GM23248 (cell line): ENCODE measurements around the gene DARS1. TPM values are rescaled to one million over a fixed set of nuclear protein-coding genes. Genes with fewer than 3 reads are reported as not detected.

ENCODE experiments used
- DNase-seq: peaks from one replicate; pipeline ENCODE4 v3.0.0-alpha.2; 2015
- H2AFZ ChIP-seq: fragments of 200-600 bp; sonication (generic); 2 replicates; pipeline ENCODE4 v1.6.1; 2016; ENCODE audit warnings: antibody characterized with exemption
- H3F3A ChIP-seq: fragments of 200-600 bp; sonication (generic); 2 replicates; pipeline ENCODE4 v1.6.1; 2016; ENCODE audit warnings: mild to moderate bottlenecking, antibody characterized with exemption, mixed run types; ENCODE audit not compliant: insufficient read depth
- H3K27ac ChIP-seq: fragments of 200-600 bp; sonication (generic); 2 replicates; pipeline ENCODE4 v1.5.1; 2016; ENCODE audit warnings: mild to moderate bottlenecking
- H3K27me3 ChIP-seq: fragments of 200-600 bp; sonication (generic); replicated peaks from 2 replicates; pipeline ENCODE4 v1.6.1; 2016; ENCODE audit warnings: mild to moderate bottlenecking; ENCODE audit not compliant: insufficient read depth
- H3K36me3 ChIP-seq: fragments of 200-600 bp; sonication (generic); 2 replicates; pipeline ENCODE4 v1.6.1; 2016; ENCODE audit warnings: low read depth, mild to moderate bottlenecking
- H3K4me1 ChIP-seq: fragments of 200-600 bp; sonication (generic); 2 replicates; pipeline ENCODE4 v1.6.1; 2016; ENCODE audit warnings: mild to moderate bottlenecking; ENCODE audit not compliant: insufficient read depth
- H3K4me2 ChIP-seq: fragments of 200-600 bp; sonication (generic); one replicate; pipeline ENCODE4 v1.6.1; 2016; ENCODE audit warnings: mild to moderate bottlenecking; ENCODE audit not compliant: unreplicated experiment
- H3K4me3 ChIP-seq: fragments of 200-600 bp; sonication (generic); 2 replicates; pipeline ENCODE4 v1.5.1; 2016; ENCODE audit warnings: mild to moderate bottlenecking
- H3K79me2 ChIP-seq: fragments of 200-600 bp; sonication (generic); 2 replicates; pipeline ENCODE4 v1.6.1; 2016; ENCODE audit warnings: mild to moderate bottlenecking; ENCODE audit not compliant: insufficient read depth
- H3K9ac ChIP-seq: fragments of 200-600 bp; sonication (generic); 2 replicates; pipeline ENCODE4 v1.6.1; 2016; ENCODE audit warnings: mild to moderate bottlenecking
- H3K9me2 ChIP-seq: fragments of 200-600 bp; sonication (generic); 2 replicates; pipeline ENCODE4 v1.6.1; 2016; ENCODE audit warnings: mixed run types, mild to moderate bottlenecking, moderate library complexity; ENCODE audit not compliant: insufficient read depth
- H3K9me3 ChIP-seq: fragments of 200-600 bp; sonication (generic); one replicate; pipeline ENCODE4 v1.6.1; 2017; ENCODE audit warnings: low read depth
- H4K20me1 ChIP-seq: fragments of 200-600 bp; sonication (generic); 2 replicates; pipeline ENCODE4 v1.6.0; 2016; ENCODE audit not compliant: insufficient read depth
- EZH2 ChIP-seq: fragments of 200-600 bp; sonication (generic); IDR thresholded peaks from 2 replicates; pipeline ENCODE4 v1.6.1; 2018; ENCODE audit warnings: antibody characterized with exemption, mild to moderate bottlenecking; ENCODE audit not compliant: insufficient read depth, poor library complexity, severe bottlenecking
- EZH2phosphoT487 ChIP-seq: fragments of 200-600 bp; sonication (generic); IDR thresholded peaks from 2 replicates; pipeline ENCODE4 v1.6.1; 2018; ENCODE audit warnings: antibody characterized with exemption, moderate library complexity, mild to moderate bottlenecking, low read depth; ENCODE audit not compliant: insufficient read depth
- WGBS, 2 experiments: methylation state at CpG; one replicate each; pipeline ENCODE4 v1.1.6; 2015 to 2017; ENCODE audit warnings: low lambda C conversion rate in 2 of 2, low coverage in 1 of 2; ENCODE audit errors: missing lambda C conversion rate in 2 of 2; 5-methylcytosine and 5-hydroxymethylcytosine counted together
- in situ Hi-C: fragments of 300-500 bp; cut with MboI; formaldehyde crosslinking; loops from 2 replicates; pipeline ENCODE4 v1.15.0; 2020
- polyA plus RNA-seq: library from polyadenylated mRNA; unstranded; fragments of >200 nt; fragmentation: Nextera tagmentation; extraction: Ambion mirVana; gene quantifications from 2 replicates; pipeline ENCODE4 v1.2.1, GENCODE V29; 2016
- total RNA-seq: library from RNA; depleted of rRNA; stranded (reverse); fragments of >200 nt; shearing (Covaris generic); gene quantifications from 2 replicates; pipeline ENCODE4 v1.2.3, GENCODE V29; 2014

DARS1 gene
- total and polyA plus RNA-seq, 2 experiments from 2014 or later, result 109 to 121 TPM

DNA sequence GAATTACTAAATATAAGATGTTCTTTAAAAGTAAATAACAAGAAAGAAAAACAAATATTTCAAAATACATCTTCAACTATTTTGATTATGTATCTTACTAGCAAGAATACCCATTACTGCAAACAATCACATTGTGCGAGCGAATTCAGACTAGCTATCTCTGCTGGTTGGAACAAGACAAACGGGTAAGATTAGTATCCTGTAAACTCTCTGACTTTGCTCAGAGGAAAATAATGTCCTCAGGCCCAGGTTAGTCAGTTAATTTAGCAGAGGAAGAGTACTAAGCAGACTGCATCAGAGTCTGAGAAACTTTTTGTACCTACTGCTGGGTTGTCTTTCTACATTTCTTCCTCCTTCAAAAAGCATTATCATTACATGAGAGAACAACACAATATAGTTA, 58.8 kb downstream of the DARS1 start:
- no peak overlapping the region for H3K9ac ChIP-seq
- 87% methylated on average over 3 of the region's 3 CpGs for WGBS, 2 experiments
- TF ChIP-seq EZH2, result no peak
- no peak for TF ChIP-seq EZH2phosphoT487
- H3K9me2 ChIP-seq, result no peaks in the 10 kb centered on the region
- no peak overlapping the region for H3K4me2 ChIP-seq
- H2AFZ ChIP-seq, result no peak overlapping the region
- in situ Hi-C loops, result no loop called here
- H3K27ac ChIP-seq, result no peak overlapping the region
- no peaks in the 10 kb centered on the region for H3K9me3 ChIP-seq
- peaks cover 10% of the 10 kb centered on the region; the same call in 1 of the 2 replicates for H3K4me1 ChIP-seq
- H3K27me3 ChIP-seq, result no peaks in the 10 kb centered on the region
- H3F3A ChIP-seq, result 0 out of 2 replicates have a peak, but pooled peaks cover under 1% of the 10 kb centered on the region
- no peaks in the 10 kb centered on the region for H3K79me2 ChIP-seq
- DNase-seq, result no peak
- H4K20me1 ChIP-seq, result no peaks in the 10 kb centered on the region
- H3K36me3 ChIP-seq, result peaks cover 43% of the 10 kb centered on the region
- H3K4me3 ChIP-seq, result no peak overlapping the region

DNA sequence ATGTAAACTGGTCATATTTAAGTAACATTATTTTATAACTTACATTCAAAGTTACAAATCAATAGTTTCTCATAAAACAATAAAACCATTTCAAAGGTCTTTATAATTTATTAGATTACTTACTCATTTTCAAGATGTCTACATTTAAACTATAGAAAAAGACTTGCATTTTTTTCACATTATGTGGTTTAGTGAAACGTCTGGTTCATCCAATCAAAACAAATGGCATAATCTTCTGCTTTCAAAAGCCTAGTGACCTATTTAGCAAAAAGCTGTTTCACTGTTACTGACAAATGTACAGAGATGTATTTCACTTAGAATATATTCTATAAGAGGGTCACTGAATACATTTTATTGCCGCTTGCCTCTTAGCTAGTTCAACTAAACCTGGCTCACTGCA, 59.9 kb downstream of the DARS1 start:
- H3K27me3 ChIP-seq, result no peaks in the 10 kb centered on the region
- no peak overlapping the region for H2AFZ ChIP-seq
- H3K4me2 ChIP-seq, result no peak overlapping the region
- 65 to 69% methylated on average over 2 of the region's 2 CpGs for WGBS, 2 experiments
- H3K9ac ChIP-seq, result no peak overlapping the region
- no peak overlapping the region for H3K27ac ChIP-seq
- H3K4me3 ChIP-seq, result no peak overlapping the region
- no peaks in the 10 kb centered on the region for H3K9me2 ChIP-seq
- H4K20me1 ChIP-seq, result no peaks in the 10 kb centered on the region
- H3K36me3 ChIP-seq, result peaks cover 33% of the 10 kb centered on the region
- H3K4me1 ChIP-seq, result peaks cover 10% of the 10 kb centered on the region; the same call in 1 of the 2 replicates
- peak; percentile 34 for DNase-seq
- no peaks in the 10 kb centered on the region for H3K79me2 ChIP-seq
- in situ Hi-C loops, result no loop called here
- H3K9me3 ChIP-seq, result no peaks in the 10 kb centered on the region
- TF ChIP-seq EZH2, result no peak
- no peak for TF ChIP-seq EZH2phosphoT487
- H3F3A ChIP-seq, result 0 out of 2 replicates have a peak, but pooled peaks cover 6% of the 10 kb centered on the region

DNA sequence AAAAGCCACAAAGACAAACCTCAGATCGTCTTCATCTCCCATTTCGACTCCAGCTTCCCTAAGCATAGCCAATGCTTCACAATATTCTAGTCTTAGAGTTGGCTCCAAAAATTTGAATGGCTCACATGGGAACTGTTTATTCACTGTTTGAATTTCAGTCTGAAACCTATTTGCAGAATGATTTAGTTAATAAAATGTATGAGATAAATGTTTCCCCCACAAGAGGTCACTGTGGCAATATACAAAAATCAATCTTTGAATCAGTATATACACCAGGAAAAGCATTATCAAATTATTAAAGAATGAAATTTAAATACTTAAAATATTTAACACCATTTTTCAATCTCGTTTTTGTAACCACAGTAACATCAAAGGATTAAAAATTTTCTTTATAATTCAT, 69.2 kb downstream of the DARS1 start:
- Histone ChIP-seq H3K4me2 (no peak overlapping the region), H3K27ac (no peak overlapping the region), H3K79me2 (no peaks in the 10 kb centered on the region), H3K9ac (no peak overlapping the region), H3K9me3 (no peaks in the 10 kb centered on the region), H3K4me3 (no peak overlapping the region), H4K20me1 (no peaks in the 10 kb centered on the region), H3F3A (peaks cover 14% of the 10 kb centered on the region), H3K4me1 (no peaks in the 10 kb centered on the region; the same call in 1 of the 2 replicates), H3K9me2 (no peaks in the 10 kb centered on the region), H3K27me3 (no peaks in the 10 kb centered on the region), H3K36me3 (peaks cover 31% of the 10 kb centered on the region), H2AFZ (no peak overlapping the region)
- TF ChIP-seq EZH2 (no peak), EZH2phosphoT487 (no peak)
- 48 to 55% methylated on average over 3 of the region's 3 CpGs for WGBS, 2 experiments
- DNase-seq, result peak; percentile 51
- in situ Hi-C loops, result loop anchor here (10.0 to 25.0 kb wide), 2 partner anchors 469 to 1921 kb away; no protein-coding TSS in a partner anchor

DNA sequence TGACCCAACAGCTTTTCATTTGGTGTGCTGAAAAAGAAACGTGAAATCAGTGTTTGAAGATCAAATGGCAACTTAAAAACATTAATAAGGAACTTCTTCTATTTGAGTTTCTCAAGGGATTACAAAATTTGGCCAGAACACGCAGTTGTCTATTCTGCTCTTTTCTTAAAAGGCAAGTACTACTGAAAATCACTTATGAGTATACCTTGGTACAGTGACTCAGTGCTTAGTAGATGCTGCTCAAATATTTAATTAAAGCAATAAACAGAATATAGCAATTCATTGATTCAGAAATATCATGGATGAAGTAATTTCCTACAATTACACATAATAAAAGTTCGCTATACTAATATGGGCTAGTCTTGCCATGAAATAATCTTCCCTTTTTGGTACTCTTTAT, 70.9 kb downstream of the DARS1 start:
- in situ Hi-C loops, result loop anchor here (10.0 to 25.0 kb wide), 2 partner anchors 470 to 1923 kb away; no protein-coding TSS in a partner anchor
- 70 to 71% methylated on average over 3 of the region's 3 CpGs for WGBS, 2 experiments
- no peak overlapping the region for H3K27ac ChIP-seq

More for the DNA sequence above, 70.9 kb downstream of the DARS1 start:
- H3K36me3 ChIP-seq, result peaks cover 30% of the 10 kb centered on the region
- H3K9ac ChIP-seq, result 0 out of 2 replicates have a peak overlapping the region, but pooled peaks have one; percentile 2
- H3K9me2 ChIP-seq, result no peaks in the 10 kb centered on the region
- H2AFZ ChIP-seq, result no peak overlapping the region
- H3F3A ChIP-seq, result peaks cover 29% of the 10 kb centered on the region
- no peak overlapping the region for H3K4me3 ChIP-seq
- peaks cover 15% of the 10 kb centered on the region for H3K4me1 ChIP-seq
- H3K9me3 ChIP-seq, result no peaks in the 10 kb centered on the region
- H3K4me2 ChIP-seq, result no peak overlapping the region
- DNase-seq, result no peak
- no peaks in the 10 kb centered on the region for H3K27me3 ChIP-seq
- no peak for TF ChIP-seq EZH2phosphoT487
- TF ChIP-seq EZH2, result no peak
- H3K79me2 ChIP-seq, result no peaks in the 10 kb centered on the region
- H4K20me1 ChIP-seq, result no peaks in the 10 kb centered on the region
